Naive thymus-derived CD4-positive, alpha-beta T cell (primary cell): Measurements from ENCODE around the gene CPPED1. TPM values are rescaled to one million over a fixed set of nuclear protein-coding genes. Genes with fewer than 3 reads are reported as not detected.
A peak's percentile ranks its signal among the peaks of the same experiment; 100 is the strongest.

ENCODE experiments used
- ATAC-seq: fragments of 150-1000 bp; cut with Tn5 transposase; 2 replicates; pipeline ENCODE4 v1.10.0; 2021; ENCODE audit warnings: mild to moderate bottlenecking, moderate library complexity
- CTCF ChIA-PET: fragments of 350-600 bp; sonication (Branson Sonifier 250); formaldehyde crosslinking; loops from one replicate; lab custom pipeline; 2021; ENCODE audit warnings: antibody characterized with exemption; lab: Charles Lee
- POLR2A ChIA-PET: fragments of 350-600 bp; sonication (Branson Sonifier 250); formaldehyde crosslinking; loops from one replicate; lab custom pipeline; 2021; ENCODE audit warnings: antibody characterized with exemption, inconsistent platforms; lab: Charles Lee
- DNase-seq, 9 donors: peaks; one replicate each; pipeline versions ENCODE4 v3.0.0 to v3.0.0-alpha.2; 2020 to 2022; ENCODE audit warnings: mixed read lengths in 1 of 9
- H3K27ac ChIP-seq: one replicate; pipeline ENCODE4 v1.7.0; 2013; ENCODE audit warnings: mild to moderate bottlenecking, low read depth, low read length, moderate library complexity
- H3K27me3 ChIP-seq, 2 donors: one replicate each; pipeline ENCODE4 v1.7.0; 2013; ENCODE audit warnings: low read length in 2 of 2, mild to moderate bottlenecking in 2 of 2, moderate library complexity in 2 of 2; ENCODE audit not compliant: control insufficient read depth in 2 of 2, insufficient read depth in 2 of 2
- H3K36me3 ChIP-seq, 3 experiments: 1 replicate in 2 of 3; 2 replicates in 1 of 3; pipeline ENCODE4 v1.7.0; 2013; ENCODE audit warnings: low read length in 3 of 3, mild to moderate bottlenecking in 3 of 3, moderate library complexity in 1 of 3; ENCODE audit not compliant: insufficient read depth in 3 of 3, control insufficient read depth in 2 of 3
- H3K4me1 ChIP-seq, 2 donors: one replicate each; pipeline ENCODE4 v1.7.0; 2013; ENCODE audit warnings: low read length in 2 of 2, mild to moderate bottlenecking in 2 of 2, moderate library complexity in 1 of 2; ENCODE audit not compliant: control insufficient read depth in 2 of 2, insufficient read depth in 2 of 2
- H3K4me3 ChIP-seq: 2 replicates; pipeline ENCODE4 v1.7.0; 2013; ENCODE audit warnings: mild to moderate bottlenecking, low read length
- H3K9me3 ChIP-seq, 3 experiments: 1 replicate in 2 of 3; 2 replicates in 1 of 3; pipeline ENCODE4 v1.7.0; 2013; ENCODE audit warnings: low read length in 3 of 3; ENCODE audit not compliant: control insufficient read depth in 2 of 3
- H3K27ac Mint-ChIP-seq, 9 donors: one replicate each; pipeline ENCODE4 v1.8.0; 2020 to 2022; ENCODE audit warnings: mixed read lengths in 9 of 9, mild to moderate bottlenecking in 8 of 9, moderate library complexity in 5 of 9, inconsistent platforms in 2 of 9
- H3K27me3 Mint-ChIP-seq, 5 donors: one replicate each; pipeline ENCODE4 v1.8.0; 2021 to 2022; ENCODE audit warnings: mixed read lengths in 5 of 5, mild to moderate bottlenecking in 1 of 5
- H3K36me3 Mint-ChIP-seq, 5 donors: one replicate each; pipeline ENCODE4 v1.8.0; 2020 to 2022; ENCODE audit warnings: mixed read lengths in 5 of 5, mild to moderate bottlenecking in 3 of 5, inconsistent platforms in 1 of 5
- H3K4me1 Mint-ChIP-seq, 7 donors: one replicate each; pipeline ENCODE4 v1.8.0; 2020 to 2022; ENCODE audit warnings: mixed read lengths in 7 of 7, mild to moderate bottlenecking in 3 of 7, inconsistent platforms in 1 of 7
- H3K4me3 Mint-ChIP-seq, 10 donors: one replicate each; pipeline ENCODE4 v1.8.0; 2020 to 2022; ENCODE audit warnings: mild to moderate bottlenecking in 10 of 10, mixed read lengths in 10 of 10, moderate library complexity in 6 of 10, inconsistent platforms in 2 of 10
- H3K9me3 Mint-ChIP-seq, 11 donors: one replicate each; pipeline ENCODE4 v1.8.0; 2020 to 2022; ENCODE audit warnings: mixed read lengths in 11 of 11, mild to moderate bottlenecking in 4 of 11, inconsistent platforms in 1 of 11, moderate library complexity in 1 of 11
- intact Hi-C, 2 donors: fragments of 100-400 bp; cut with micrococcal nuclease; formaldehyde crosslinking; loops; one replicate each; pipeline ENCODE4 v1.15.1; 2023
- polyA plus RNA-seq, 2 donors: library from polyadenylated mRNA; unstranded; fragments of 300-500 nt; fragmentation: Illumina TruSeq; gene quantifications; one replicate each; pipeline ENCODE4 v1.2.3, GENCODE V29; 2021
- total RNA-seq, 6 experiments: library from RNA in 5 of 6; stranded (reverse) in 5 of 6; gene quantifications; 1 replicate in 5 of 6; 2 replicates in 1 of 6; pipeline ENCODE4 v1.2.3 and lab custom pipeline; 2021 to 2026

Gene CPPED1
- total and polyA plus RNA-seq, 7 experiments from 2014 or later: 2.4 to 56.5 (median 3.8) TPM

GRCh38 chr16:12833926-12834325 is 30.2 kb upstream of the CPPED1 start:
- intact Hi-C loops: no loop called here
- Histone ChIP-seq H3K27me3 (no peaks in the 10 kb centered on the region), H3K4me3 (no peak overlapping the region), H3K9me3 (no peaks in the 10 kb centered on the region), H3K4me1 (no peaks in the 10 kb centered on the region), H3K27ac (no peak overlapping the region), H3K36me3 (no peaks in the 10 kb centered on the region)
- no peak overlapping the region for H3K27ac Mint-ChIP-seq
- ChIA-PET CTCF (interaction anchor here (0.5 kb wide), 1 partner anchor 70 kb away, joined by 3 read pairs; no protein-coding TSS in a partner anchor), POLR2A (no interaction called here)
- no peak for DNase-seq
- no peak for ATAC-seq
- H3K9me3 Mint-ChIP-seq: peaks cover 0 to 20% (median 6%) of the 10 kb centered on the region in 11 donors
- peaks cover 4 to 9% (median 7%) of the 10 kb centered on the region in 7 donors for H3K4me1 Mint-ChIP-seq
- peaks cover 0 to 5% (median 4%) of the 10 kb centered on the region in 5 donors for H3K36me3 Mint-ChIP-seq
- peaks cover 2 to 32% (median 12%) of the 10 kb centered on the region in 5 donors for H3K27me3 Mint-ChIP-seq
- H3K4me3 Mint-ChIP-seq: no peak overlapping the region

- H3K36me3 ChIP-seq: no peaks in the 10 kb centered on the region
- ChIA-PET POLR2A (no interaction called here), CTCF (no interaction called here)
- Mint-ChIP-seq H3K27me3 (peaks cover 6 to 37% (median 12%) of the 10 kb centered on the region in 5 donors), H3K9me3 (peaks cover 0 to 1% (median 0%) of the 10 kb centered on the region in 11 donors), H3K36me3 (no peaks in the 10 kb centered on the region), H3K4me3 (no peak overlapping the region), H3K27ac (peak overlapping the region in 1 of 9 donors; percentile 25), H3K4me1 (no peaks in the 10 kb centered on the region)
- H3K27me3 ChIP-seq: no peaks in the 10 kb centered on the region
- no peaks in the 10 kb centered on the region for H3K4me1 ChIP-seq
- DNase-seq (no peak), ATAC-seq (no peak)
- no peak overlapping the region for H3K27ac ChIP-seq
- H3K4me3 ChIP-seq: no peak overlapping the region
- intact Hi-C loops: no loop called here
- H3K9me3 ChIP-seq: no peaks in the 10 kb centered on the region
These were observed 25.6 kb upstream of the CPPED1 start for GRCh38 chr16:12829096-12829888.

GRCh38 chr16:12828206-12828605 is 24.5 kb upstream of the CPPED1 start:
- DNase-seq (no peak), ATAC-seq (no peak)
- POLR2A ChIA-PET: no interaction called here
- H3K27me3 Mint-ChIP-seq: peaks cover 6 to 29% (median 12%) of the 10 kb centered on the region in 5 donors
- Histone ChIP-seq H3K27me3 (no peaks in the 10 kb centered on the region), H3K36me3 (no peaks in the 10 kb centered on the region), H3K9me3 (no peaks in the 10 kb centered on the region), H3K27ac (no peak overlapping the region), H3K4me3 (no peak overlapping the region), H3K4me1 (no peaks in the 10 kb centered on the region)
- intact Hi-C loops: no loop called here
- no peak overlapping the region for H3K27ac Mint-ChIP-seq
- no peaks in the 10 kb centered on the region for H3K36me3 Mint-ChIP-seq
- H3K4me1 Mint-ChIP-seq: no peaks in the 10 kb centered on the region
- H3K9me3 Mint-ChIP-seq: peaks cover 0 to 1% (median 0%) of the 10 kb centered on the region in 11 donors
- no peak overlapping the region for H3K4me3 Mint-ChIP-seq
- CTCF ChIA-PET: no interaction called here

GRCh38 chr16:12826559-12826958 is 22.9 kb upstream of the CPPED1 start:
- no peaks in the 10 kb centered on the region for H3K36me3 ChIP-seq
- ChIA-PET POLR2A (no interaction called here), CTCF (no interaction called here)
- ATAC-seq (no peak), DNase-seq (no peak)
- H3K27ac ChIP-seq: no peak overlapping the region
- Mint-ChIP-seq H3K9me3 (peaks cover 0 to 1% (median 0%) of the 10 kb centered on the region in 11 donors), H3K27ac (no peak overlapping the region), H3K36me3 (no peaks in the 10 kb centered on the region), H3K27me3 (peaks cover 5 to 20% (median 8%) of the 10 kb centered on the region in 5 donors), H3K4me1 (no peaks in the 10 kb centered on the region), H3K4me3 (no peak overlapping the region)
- no peaks in the 10 kb centered on the region for H3K4me1 ChIP-seq
- intact Hi-C loops: no loop called here
- no peak overlapping the region for H3K4me3 ChIP-seq
- no peaks in the 10 kb centered on the region for H3K27me3 ChIP-seq
- H3K9me3 ChIP-seq: no peaks in the 10 kb centered on the region

- H3K4me1 ChIP-seq: no peaks in the 10 kb centered on the region
- DNase-seq (peak; percentile 42 to 83 (median 63)), ATAC-seq (peak; percentile 92)
- Mint-ChIP-seq H3K9me3 (peaks cover 0 to 1% (median 0%) of the 10 kb centered on the region in 11 donors), H3K4me1 (peaks cover 0 to 21% (median 3%) of the 10 kb centered on the region in 7 donors), H3K36me3 (peaks cover 0 to 4% (median 0%) of the 10 kb centered on the region in 5 donors), H3K27ac (peak overlapping the region in 1 of 9 donors; percentile 63), H3K27me3 (no peaks in the 10 kb centered on the region), H3K4me3 (no peak overlapping the region)
- ChIA-PET POLR2A (no interaction called here), CTCF (interaction anchor here (0.6 to 1.4 kb wide), 3 partner anchors 363 to 725 kb away, joined by 3 to 5 read pairs (median 4); no protein-coding TSS in a partner anchor)
- intact Hi-C loops: loop anchor here (1.0 to 2.0 kb wide), 4 partner anchors 245 to 871 kb away; no protein-coding TSS in a partner anchor
- no peak overlapping the region for H3K4me3 ChIP-seq
- no peaks in the 10 kb centered on the region for H3K36me3 ChIP-seq
- H3K9me3 ChIP-seq: no peaks in the 10 kb centered on the region
- no peaks in the 10 kb centered on the region for H3K27me3 ChIP-seq
- H3K27ac ChIP-seq: no peak overlapping the region
These were observed 15.7 kb upstream of the CPPED1 start for GRCh38 chr16:12819126-12820117.

GRCh38 chr16:12818326-12818725 is 14.6 kb upstream of the CPPED1 start:
- ATAC-seq: no peak
- Histone ChIP-seq H3K4me1 (no peaks in the 10 kb centered on the region), H3K27ac (no peak overlapping the region), H3K4me3 (no peak overlapping the region), H3K27me3 (no peaks in the 10 kb centered on the region), H3K36me3 (no peaks in the 10 kb centered on the region), H3K9me3 (no peaks in the 10 kb centered on the region)
- POLR2A ChIA-PET: interaction anchor here (0.7 kb wide), 1 partner anchor 1053 kb away, joined by 3 read pairs; no protein-coding TSS in a partner anchor
- peaks cover 0 to 4% (median 0%) of the 10 kb centered on the region in 5 donors for H3K36me3 Mint-ChIP-seq
- intact Hi-C loops: loop anchor here in 1 of 2 donors (2.0 kb wide), 1 partner anchor 870 kb away; no protein-coding TSS in a partner anchor
- H3K4me1 Mint-ChIP-seq: peaks cover 0 to 21% (median 3%) of the 10 kb centered on the region in 7 donors
- H3K9me3 Mint-ChIP-seq: peaks cover 0 to 3% (median 0%) of the 10 kb centered on the region in 11 donors
- no peak overlapping the region for H3K4me3 Mint-ChIP-seq
- H3K27me3 Mint-ChIP-seq: no peaks in the 10 kb centered on the region
- CTCF ChIA-PET: interaction anchor here (0.6 to 1.4 kb wide), 2 partner anchors 362 to 1918 kb away, joined by 4 read pairs; no protein-coding TSS in a partner anchor
- DNase-seq: no peak
- no peak overlapping the region for H3K27ac Mint-ChIP-seq
